OCI-LY3 (cell line): ENCODE results near the gene URGCP.
A peak's percentile ranks its signal among the peaks of the same experiment; 100 is the strongest.

Experiments used
- EZH2phosphoT487 ChIP-seq: fragments of 200-600 bp; shearing (Covaris generic); IDR thresholded peaks from 2 replicates; pipeline ENCODE4 v1.6.1; 2018; ENCODE audit warnings: antibody characterized with exemption, mixed run types, low read depth
- TF ChIP-seq, protein P1 (sequence below): fragments of 200-600, 300-600 bp; sonication (generic); IDR thresholded peaks from 2 replicates; pipeline ENCODE4 v1.5.1; 2014; ENCODE audit warnings: antibody characterized with exemption, low read length, low read depth

GRCh38 chr7:43942997-43943396 is 36.6 kb upstream of the URGCP start:
- TF ChIP-seq, protein P1, sequence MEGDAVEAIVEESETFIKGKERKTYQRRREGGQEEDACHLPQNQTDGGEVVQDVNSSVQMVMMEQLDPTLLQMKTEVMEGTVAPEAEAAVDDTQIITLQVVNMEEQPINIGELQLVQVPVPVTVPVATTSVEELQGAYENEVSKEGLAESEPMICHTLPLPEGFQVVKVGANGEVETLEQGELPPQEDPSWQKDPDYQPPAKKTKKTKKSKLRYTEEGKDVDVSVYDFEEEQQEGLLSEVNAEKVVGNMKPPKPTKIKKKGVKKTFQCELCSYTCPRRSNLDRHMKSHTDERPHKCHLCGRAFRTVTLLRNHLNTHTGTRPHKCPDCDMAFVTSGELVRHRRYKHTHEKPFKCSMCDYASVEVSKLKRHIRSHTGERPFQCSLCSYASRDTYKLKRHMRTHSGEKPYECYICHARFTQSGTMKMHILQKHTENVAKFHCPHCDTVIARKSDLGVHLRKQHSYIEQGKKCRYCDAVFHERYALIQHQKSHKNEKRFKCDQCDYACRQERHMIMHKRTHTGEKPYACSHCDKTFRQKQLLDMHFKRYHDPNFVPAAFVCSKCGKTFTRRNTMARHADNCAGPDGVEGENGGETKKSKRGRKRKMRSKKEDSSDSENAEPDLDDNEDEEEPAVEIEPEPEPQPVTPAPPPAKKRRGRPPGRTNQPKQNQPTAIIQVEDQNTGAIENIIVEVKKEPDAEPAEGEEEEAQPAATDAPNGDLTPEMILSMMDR: 0 out of 2 replicates have a peak, but pooled peaks have one; percentile 10
- TF ChIP-seq EZH2phosphoT487: no peak
